NCI-H524 treated with DMSO at 0.1 percent for 48 hours (cell line): ENCODE results near the gene ITPR3.

Experiments used
- DNase-seq: peaks from one replicate; lab custom pipeline; 2025; lab: John Stamatoyannopoulos, UW

The ITPR3 gene

DNA sequence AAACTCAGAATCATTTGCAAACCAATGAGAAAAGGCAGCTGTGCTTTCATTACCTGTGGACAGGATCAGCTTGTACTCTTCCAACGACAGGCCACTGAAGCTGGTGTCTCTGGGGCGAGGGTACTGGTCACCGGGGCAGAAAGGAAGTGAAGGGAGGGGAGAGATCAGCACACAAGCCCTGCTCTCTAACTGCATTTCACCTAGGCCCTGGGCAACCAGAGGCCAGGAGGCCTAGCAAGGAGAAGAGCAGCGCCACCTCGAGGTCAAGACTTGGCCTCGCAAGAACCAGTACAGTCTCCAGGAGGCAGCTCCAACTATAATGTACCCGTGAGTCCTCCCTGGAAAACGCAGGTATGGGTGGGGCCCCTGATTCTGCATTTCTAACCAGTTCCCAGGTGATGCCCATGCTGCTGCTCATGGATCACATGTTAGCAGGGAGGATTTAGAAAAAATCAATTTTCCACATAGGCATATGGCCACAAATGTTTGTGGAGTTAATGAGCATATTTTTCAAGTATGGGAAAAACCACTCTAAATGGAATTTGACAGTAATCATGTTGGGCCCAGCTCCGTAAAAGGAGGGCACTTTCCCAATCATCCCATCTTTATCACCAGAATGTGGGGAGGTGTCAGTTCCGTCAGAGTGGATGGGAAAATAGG lies 79.4 kb downstream of the ITPR3 start:
- no peak for DNase-seq

- no peak for DNase-seq
These were observed 81.3 kb downstream of the ITPR3 start for GRCh38 chr6:33702345-33702977.

DNA sequence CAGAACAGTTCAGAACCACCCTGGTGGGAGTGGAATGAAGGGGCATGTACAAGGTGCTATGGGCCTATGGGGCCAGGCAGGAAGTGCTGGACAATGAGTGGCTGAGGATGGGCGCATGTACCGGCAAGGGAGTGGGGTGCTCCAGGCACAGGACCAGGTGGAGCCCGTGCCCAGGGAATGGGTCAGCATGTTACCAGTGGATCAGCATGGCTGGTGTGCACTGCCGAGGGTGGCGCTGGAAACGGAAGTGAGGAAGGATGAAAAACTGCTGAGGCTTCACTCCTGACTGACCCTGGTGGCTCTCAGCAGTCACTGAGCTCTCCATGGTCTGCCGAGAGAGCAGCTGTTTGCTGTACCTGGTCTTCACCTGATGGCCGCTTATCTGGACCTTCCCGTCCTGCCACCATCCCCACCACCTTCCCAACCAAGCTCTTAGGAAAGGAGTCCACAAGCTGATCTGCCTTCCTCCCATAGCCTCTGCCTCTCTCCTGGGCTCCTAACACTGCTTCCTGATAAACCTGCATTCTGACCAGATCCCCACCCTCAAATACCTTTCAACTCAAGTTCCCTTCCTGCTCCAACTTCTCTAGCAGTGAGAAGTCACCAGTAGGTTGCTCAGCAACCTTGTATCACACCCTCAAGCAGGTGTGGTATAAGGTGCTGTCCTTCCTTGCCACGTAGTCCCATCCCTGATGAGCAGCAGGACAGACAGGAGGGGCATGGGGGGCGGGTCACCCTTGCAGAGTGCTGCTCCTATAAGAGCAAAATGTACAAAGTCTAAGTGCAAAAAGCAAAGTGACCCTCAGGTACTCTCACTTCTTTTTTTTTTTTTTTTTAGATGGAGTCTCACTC lies 83.3 kb downstream of the ITPR3 start:
- DNase-seq = no peak

- DNase-seq = no peak
These were observed 84.3 kb downstream of the ITPR3 start for GRCh38 chr6:33705268-33705885.

GRCh38 chr6:33705955-33706725 lies 85.0 kb downstream of the ITPR3 start:
- DNase-seq = no peak

DNA sequence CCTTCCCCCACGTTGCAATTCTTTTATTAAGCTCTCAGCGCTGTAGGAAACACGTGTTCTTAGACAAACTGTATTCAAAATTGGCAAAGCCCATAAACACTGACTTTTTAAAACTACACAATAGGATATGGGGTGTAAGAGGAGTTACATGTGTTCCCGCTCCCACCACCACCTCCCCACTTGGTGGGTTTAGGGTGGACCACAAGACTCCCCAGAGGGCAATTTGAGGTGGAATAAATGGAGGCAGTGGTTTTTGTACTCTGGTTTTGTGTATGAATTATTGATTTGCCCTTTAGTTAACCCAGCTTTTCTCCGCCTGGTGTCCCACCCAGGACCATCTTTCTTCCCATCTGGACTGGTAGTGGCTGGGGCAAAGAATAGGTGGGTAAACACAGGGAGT lies 86.6 kb downstream of the ITPR3 start:
- no peak for DNase-seq

DNA sequence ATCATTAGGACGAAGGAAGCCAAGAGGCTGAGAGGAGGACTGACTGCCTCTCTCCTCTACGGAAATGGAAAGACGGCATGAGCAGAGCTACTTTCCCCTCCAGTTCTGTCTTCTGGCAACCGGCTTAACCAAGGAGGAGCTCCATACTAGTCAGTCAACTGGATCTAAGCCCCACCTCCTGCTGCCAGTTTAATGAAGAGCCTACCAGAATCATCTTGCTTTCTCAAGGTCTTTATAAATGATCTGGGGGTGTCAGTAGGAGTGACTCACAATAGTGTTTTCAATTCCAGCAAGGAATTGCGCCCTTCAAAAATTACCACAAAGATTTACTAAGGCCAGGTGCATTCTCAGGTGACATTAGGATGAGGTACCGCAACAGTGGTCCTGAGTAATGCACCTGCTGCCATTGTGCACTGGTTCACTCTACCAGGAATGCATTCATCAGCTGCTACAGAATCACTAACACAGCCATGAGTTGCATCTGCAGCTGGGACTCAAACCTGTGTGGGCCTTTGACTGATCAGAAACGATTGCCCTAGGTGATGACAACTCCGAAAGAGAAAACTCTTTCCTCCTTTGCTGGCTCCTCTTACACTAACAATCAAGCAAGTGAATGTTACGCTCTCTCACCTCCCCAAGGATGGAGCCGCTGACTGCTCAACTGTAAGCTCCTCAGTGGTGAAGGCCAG lies 87.5 kb downstream of the ITPR3 start:
- DNase-seq = no peak

- peak; percentile 51 for DNase-seq
These were observed 88.6 kb downstream of the ITPR3 start for GRCh38 chr6:33709605-33710295.

DNA sequence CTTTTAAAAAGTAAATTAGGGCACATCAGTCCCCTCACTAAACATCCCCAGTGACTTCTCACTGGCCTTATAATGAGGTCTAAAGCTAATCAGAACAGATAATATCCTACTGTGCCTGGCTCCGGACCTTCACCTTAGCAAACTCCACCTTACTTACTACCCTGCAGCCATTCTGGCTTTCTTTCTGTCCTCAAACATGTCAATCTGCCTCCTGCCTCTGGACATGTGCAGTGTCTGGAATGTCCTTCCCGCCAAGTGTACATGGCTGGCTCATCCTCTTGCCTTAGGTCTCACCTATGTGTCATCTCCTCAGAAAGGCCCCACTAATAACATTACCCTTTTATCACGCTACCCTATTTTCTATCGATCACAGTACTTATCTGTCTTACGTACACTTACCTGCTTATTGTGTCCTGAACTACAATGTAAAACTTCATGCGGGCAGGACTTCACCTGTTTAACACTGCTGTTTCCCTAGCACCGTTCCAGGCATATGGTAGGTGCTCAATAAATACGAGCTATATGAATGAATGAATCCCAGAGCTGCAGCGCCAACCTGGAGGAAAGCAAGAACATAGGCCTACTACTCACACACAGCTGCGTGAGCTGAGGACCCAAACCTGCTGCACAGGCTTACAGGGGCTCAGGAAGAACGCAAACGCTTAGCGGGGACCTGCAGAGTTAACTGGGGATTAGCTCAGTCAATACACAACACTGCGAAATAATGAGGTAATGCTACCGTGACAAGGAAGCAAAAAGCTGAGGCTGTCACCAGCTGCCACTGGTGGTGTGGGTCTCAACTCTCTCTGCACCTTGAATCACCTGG lies 89.4 kb downstream of the ITPR3 start:
- DNase-seq = no peak

- peak; percentile 91 for DNase-seq
These were observed 90.3 kb downstream of the ITPR3 start, which contains the start of gene UQCC2 for GRCh38 chr6:33711140-33712129. Gene UQCC2 (minus strand): TSS chr6:33711700. CDS start chr6:33711686, 14 bp downstream.

- no peak for DNase-seq
These were observed 91.8 kb downstream of the ITPR3 start for GRCh38 chr6:33712914-33713313.

- DNase-seq = no peak
These were observed 92.7 kb downstream of the ITPR3 start for GRCh38 chr6:33713786-33714185.

- DNase-seq = no peak
These were observed 93.4 kb downstream of the ITPR3 start for GRCh38 chr6:33714385-33715040.

- no peak for DNase-seq
These were observed 95.3 kb downstream of the ITPR3 start for GRCh38 chr6:33716379-33716778.

DNA sequence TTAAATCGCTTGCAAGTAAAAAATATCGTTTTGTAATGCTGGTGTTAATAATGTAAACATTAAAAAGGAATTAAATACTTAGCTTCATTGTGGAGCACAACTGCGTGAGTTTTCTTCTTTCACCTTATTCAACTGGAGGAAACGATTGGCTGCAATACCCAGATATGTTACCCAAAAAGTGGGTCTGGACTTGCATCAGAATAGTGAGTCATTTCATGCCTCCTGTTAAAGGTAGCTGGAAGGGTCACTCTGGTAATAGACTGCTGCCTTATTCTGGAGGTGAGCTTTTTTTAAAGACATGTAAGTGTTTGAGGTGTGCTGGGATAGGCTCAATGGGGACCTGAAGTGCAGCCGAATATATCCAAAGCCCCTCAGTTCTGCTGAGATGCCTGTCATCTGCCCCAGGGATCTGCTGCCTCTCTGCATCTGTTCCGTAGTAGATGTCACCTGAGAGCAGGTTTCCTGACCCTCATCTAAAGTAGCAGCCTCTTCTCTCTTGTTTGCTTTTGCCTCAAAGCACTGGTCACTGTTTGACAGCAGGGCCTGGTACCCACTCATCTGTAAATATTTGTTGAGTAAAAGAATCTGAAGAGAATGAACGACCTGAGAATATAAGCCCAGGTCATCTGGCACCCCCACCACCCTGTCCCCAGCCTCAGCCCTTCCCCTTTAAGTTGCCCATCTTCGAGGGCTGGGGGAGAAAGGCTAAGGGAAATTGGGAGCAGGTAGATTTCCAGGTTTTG lies 95.9 kb downstream of the ITPR3 start:
- no peak for DNase-seq

GRCh38 chr6:33717934-33718455 lies 96.9 kb downstream of the ITPR3 start:
- DNase-seq = no peak

- DNase-seq = no peak
These were observed 97.6 kb downstream of the ITPR3 start for GRCh38 chr6:33718713-33719112.
